ENCODE data around the gene FHOD3.

The FHOD3 gene

GRCh38 chr18:36526611-36527010, 229.1 kb downstream of the FHOD3 start:
- Histone ChIP-seq H3K9ac (ENCODE audit: low read depth, low read length, poor library complexity, severe bottlenecking) (no peak overlapping the region), H3K4me1 (ENCODE audit: insufficient read depth, low read length, poor library complexity, severe bottlenecking) (no peaks in the 10 kb centered on the region), H3K9me3 (ENCODE audit: insufficient read depth, low read depth, low read length) (no peaks in the 10 kb centered on the region), H3K4me3 (ENCODE audit: low read length, poor library complexity, severe bottlenecking) (no peak overlapping the region), H2AFZ (ENCODE audit: low read length) (no peak overlapping the region), H3K79me2 (ENCODE audit: insufficient read depth, low read length) (no peaks in the 10 kb centered on the region), H4K20me1 (ENCODE audit: insufficient read depth, low read length, poor library complexity, severe bottlenecking) (no peaks in the 10 kb centered on the region), H3K27me3 (ENCODE audit: insufficient read depth, low read length, poor library complexity, severe bottlenecking) (no peaks in the 10 kb centered on the region), H3K36me3 (ENCODE audit: insufficient read depth, low read length) (no peaks in the 10 kb centered on the region), H3K9me2 (replicated peaks; ENCODE audit: low read depth, low read length) (no peaks in the 10 kb centered on the region), H3K4me2 (ENCODE audit: low read depth, low read length, poor library complexity, severe bottlenecking) (no peak overlapping the region), H3F3A (ENCODE audit: low read depth) (no peaks in the 10 kb centered on the region)
- TF ChIP-seq CTCF (conservative IDR thresholded peaks at IDR 0.05; ENCODE audit: low read length) (no peak), EZH2phosphoT487 (IDR thresholded peaks at IDR 0.05; ENCODE audit: borderline replicate concordance) (no peak)

- H3K4me1 ChIP-seq (ENCODE audit: insufficient read depth, low read length, poor library complexity, severe bottlenecking) = no peaks in the 10 kb centered on the region
- H3K9me3 ChIP-seq (ENCODE audit: insufficient read depth, low read depth, low read length) = no peaks in the 10 kb centered on the region
- no peaks in the 10 kb centered on the region for H3K9me2 ChIP-seq (replicated peaks; ENCODE audit: low read depth, low read length)
- no peak overlapping the region for H3K4me3 ChIP-seq (ENCODE audit: low read length, poor library complexity, severe bottlenecking)
- H2AFZ ChIP-seq (ENCODE audit: low read length) = no peak overlapping the region
- no peaks in the 10 kb centered on the region for H3K36me3 ChIP-seq (ENCODE audit: insufficient read depth, low read length)
- no peak overlapping the region for H3K9ac ChIP-seq (ENCODE audit: low read depth, low read length, poor library complexity, severe bottlenecking)
- no peak for TF ChIP-seq EZH2phosphoT487 (IDR thresholded peaks at IDR 0.05; ENCODE audit: borderline replicate concordance)
- no peak for TF ChIP-seq CTCF (conservative IDR thresholded peaks at IDR 0.05; ENCODE audit: low read length)
- no peaks in the 10 kb centered on the region for H4K20me1 ChIP-seq (ENCODE audit: insufficient read depth, low read length, poor library complexity, severe bottlenecking)
- no peaks in the 10 kb centered on the region for H3F3A ChIP-seq (ENCODE audit: low read depth)
- no peaks in the 10 kb centered on the region for H3K27me3 ChIP-seq (ENCODE audit: insufficient read depth, low read length, poor library complexity, severe bottlenecking)
- no peak overlapping the region for H3K4me2 ChIP-seq (ENCODE audit: low read depth, low read length, poor library complexity, severe bottlenecking)
- H3K79me2 ChIP-seq (ENCODE audit: insufficient read depth, low read length) = no peaks in the 10 kb centered on the region
Observed at GRCh38 chr18:36527051-36527450, 229.5 kb downstream of the FHOD3 start.

GRCh38 chr18:36527740-36528455, 230.4 kb downstream of the FHOD3 start:
- H2AFZ ChIP-seq (ENCODE audit: low read length) = no peak overlapping the region
- H4K20me1 ChIP-seq (ENCODE audit: insufficient read depth, low read length, poor library complexity, severe bottlenecking) = no peaks in the 10 kb centered on the region
- H3K9ac ChIP-seq (ENCODE audit: low read depth, low read length, poor library complexity, severe bottlenecking) = no peak overlapping the region
- H3K4me3 ChIP-seq (ENCODE audit: low read length, poor library complexity, severe bottlenecking) = no peak overlapping the region
- no peak for TF ChIP-seq CTCF (conservative IDR thresholded peaks at IDR 0.05; ENCODE audit: low read length)
- TF ChIP-seq EZH2phosphoT487 (IDR thresholded peaks at IDR 0.05; ENCODE audit: borderline replicate concordance) = no peak
- H3K9me3 ChIP-seq (ENCODE audit: insufficient read depth, low read depth, low read length) = no peaks in the 10 kb centered on the region
- no peaks in the 10 kb centered on the region for H3K36me3 ChIP-seq (ENCODE audit: insufficient read depth, low read length)
- no peaks in the 10 kb centered on the region for H3F3A ChIP-seq (ENCODE audit: low read depth)
- no peaks in the 10 kb centered on the region for H3K9me2 ChIP-seq (replicated peaks; ENCODE audit: low read depth, low read length)
- H3K27me3 ChIP-seq (ENCODE audit: insufficient read depth, low read length, poor library complexity, severe bottlenecking) = no peaks in the 10 kb centered on the region
- no peak overlapping the region for H3K4me2 ChIP-seq (ENCODE audit: low read depth, low read length, poor library complexity, severe bottlenecking)
- no peaks in the 10 kb centered on the region for H3K4me1 ChIP-seq (ENCODE audit: insufficient read depth, low read length, poor library complexity, severe bottlenecking)
- no peaks in the 10 kb centered on the region for H3K79me2 ChIP-seq (ENCODE audit: insufficient read depth, low read length)
